GM19463 (cell line): ENCODE measurements around the gene CSNK2A1.

Source experiments
- ATAC-seq: cut with Tn5 transposase; IDR thresholded peaks from one replicate; pipeline ENCODE4 v1.9.1; 2021; ENCODE audit warnings: mild to moderate bottlenecking, moderate library complexity; ENCODE audit not compliant: unreplicated experiment

CSNK2A1 gene

DNA sequence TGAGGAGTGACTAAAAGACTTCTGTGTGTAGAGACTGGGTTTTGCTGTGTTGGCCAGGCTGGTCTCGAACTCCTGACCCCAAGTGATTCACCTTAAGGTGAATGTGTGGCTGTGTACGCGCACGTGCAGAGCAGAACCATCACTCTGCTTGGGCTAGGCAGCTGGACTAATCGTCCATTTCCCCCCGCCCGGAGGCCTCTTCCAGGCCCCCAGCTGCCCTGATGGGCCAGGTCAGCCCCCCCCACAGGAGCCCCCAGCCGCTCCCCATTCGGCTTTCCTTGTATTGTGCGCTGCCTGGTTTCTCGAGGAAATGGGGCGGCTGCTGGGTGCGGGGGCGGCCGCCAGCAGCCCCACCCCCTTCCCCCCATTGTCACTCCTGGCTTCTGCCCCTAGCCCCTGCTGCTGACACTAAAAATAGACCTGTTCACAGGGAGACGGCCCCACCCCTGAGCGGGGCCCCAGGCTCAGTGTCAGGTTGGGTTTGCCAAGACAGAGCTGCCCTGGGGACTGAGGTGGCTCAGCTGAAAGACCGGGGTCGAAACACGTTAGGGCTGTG, 24.6 kb upstream of the CSNK2A1 start:
- no peak for ATAC-seq

DNA sequence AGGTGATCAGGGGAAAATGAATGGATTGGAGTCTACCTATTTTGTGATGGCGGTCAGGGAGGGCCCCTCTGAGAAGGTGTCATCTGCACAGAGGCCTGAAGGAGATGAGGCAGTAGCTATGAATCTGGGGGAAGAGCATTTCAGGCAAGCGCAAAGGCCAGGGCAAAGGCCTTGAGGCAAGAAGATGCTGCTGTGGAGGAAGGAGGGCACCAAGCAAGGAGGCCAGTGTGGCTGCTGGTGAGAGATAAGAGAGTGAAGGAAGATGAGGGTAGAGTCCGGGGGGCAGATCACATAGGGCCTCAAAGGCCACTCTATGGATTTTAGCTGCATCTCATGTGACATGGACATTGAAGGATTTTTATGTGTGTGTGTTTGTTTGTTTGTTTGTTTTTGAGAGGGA, 20.6 kb upstream of the CSNK2A1 start:
- ATAC-seq = no peak

DNA sequence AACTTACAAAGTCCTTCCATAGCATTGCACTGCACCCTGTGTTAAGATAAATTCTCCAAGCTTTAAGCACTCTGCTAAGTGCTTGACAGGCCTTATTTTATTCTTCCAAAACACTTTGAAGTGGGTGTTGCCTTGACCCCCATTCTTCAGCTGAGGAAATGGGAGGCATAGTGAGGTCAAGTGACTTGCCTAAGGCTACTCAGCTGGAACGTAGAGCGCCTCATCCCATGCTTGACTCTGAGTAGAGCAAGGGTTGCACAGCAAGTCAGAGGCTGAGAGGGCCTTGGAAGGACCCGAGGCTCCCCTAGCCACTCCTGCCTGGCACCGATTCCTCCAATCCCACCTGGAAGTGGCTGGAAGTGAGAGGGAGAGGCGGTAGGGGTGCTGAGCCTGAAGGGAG, 19.6 kb upstream of the CSNK2A1 start:
- no peak for ATAC-seq

DNA sequence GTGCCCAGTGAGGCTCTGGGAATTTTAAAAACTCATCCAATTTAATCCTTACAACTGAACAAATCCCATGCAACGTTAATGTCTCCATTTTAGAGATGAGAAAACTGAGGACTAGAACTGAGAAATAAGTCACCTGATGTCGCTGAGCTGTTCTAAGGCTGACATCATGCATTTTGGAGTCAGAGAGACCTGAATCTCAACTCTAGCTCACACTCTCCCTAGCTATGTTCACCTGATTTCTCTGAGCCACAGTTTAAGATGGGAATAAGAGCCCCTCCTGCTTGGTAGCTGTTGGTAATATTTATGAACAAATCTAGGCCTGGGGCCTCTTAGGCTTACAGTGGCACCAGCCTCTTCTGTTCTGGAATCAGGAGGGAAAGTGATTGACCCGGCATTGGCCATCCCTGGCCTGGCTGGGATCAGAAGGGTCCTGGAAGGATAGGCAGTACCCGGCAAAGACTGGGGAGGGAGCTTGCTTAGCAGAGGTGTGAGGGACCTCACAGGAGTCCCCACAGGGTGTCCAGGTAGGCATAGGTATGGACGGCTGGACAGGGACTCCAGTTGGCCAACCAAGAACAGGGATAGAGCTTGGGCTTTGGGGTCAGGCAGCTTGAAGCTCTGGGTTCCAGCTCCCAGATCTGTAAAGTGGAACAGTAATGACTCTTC, 18.8 kb upstream of the CSNK2A1 start:
- no peak for ATAC-seq

DNA sequence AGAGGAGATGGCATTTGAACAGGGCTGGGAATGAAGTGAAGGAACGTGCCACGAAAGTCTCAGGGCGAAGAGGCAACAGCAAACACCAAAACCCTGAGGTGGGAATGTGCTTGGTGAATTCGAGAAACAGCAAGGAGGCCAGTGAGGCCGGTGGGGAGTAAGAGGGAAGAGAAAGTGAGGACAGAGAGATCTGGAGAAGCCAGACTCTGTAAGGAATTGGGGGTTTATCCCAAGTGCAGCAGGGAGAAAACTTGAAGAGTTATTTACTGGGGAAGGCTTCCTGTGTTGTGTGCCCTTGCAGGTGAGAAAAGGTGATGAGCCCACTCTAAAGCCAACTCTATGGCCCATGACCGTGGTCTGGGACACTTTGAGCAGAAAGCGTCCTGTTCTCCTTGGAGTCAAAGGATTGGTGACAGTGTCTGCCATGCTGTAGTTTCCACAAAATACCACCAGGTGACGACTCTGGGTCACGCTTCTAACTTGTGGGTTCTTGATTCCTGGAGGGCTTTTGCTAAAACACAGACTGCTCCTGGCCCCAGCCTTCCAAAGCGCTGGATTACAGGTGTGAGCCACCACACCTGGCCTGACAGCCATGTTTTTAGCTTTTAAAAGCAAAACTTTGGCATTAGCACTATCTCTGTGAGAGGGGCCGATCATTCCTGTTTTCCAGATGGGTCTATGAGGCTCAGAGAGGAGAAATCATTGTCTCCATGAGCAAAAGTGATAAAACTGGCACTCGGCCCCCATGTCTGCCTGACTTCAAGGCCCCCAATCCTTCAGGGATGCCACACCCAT, 18.0 kb upstream of the CSNK2A1 start:
- ATAC-seq = no peak

DNA sequence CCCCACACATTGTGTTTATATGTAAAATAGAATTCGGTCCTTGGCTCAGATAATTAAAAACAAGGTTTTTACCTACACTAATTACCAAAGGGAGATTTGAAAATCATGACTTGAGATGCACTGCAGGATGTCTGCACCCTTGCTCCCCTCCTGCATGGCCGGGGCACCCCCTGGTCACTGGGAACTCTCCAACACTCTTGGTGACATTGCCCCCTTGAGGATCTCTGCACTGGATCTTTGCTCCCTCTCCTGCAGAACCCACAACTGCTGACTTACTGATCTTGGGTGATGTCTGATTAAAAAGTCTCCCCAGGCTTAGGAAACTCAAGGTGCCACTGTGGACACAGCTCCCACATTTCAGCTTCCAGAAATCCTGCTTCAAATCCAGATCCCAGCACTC, 17.1 kb upstream of the CSNK2A1 start:
- ATAC-seq = no peak

DNA sequence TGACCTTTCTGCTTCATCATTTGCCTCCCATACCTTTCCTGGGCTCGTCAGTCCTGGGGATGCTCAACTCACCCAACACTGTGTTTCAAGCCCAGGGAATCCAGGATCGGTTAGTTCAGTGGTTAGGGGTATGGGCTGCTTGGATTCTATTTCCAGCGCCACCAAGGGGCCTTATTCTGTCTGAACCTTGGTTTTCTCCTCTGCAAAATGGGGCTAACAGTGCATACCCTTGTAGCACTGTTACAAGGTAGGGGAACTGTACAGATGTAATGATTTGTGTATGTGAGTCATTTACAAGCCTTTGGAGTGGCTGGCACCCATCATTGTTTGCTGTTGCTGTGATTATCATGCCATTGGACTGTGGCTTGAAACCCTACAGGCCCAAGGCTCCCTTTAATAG, 14.5 kb upstream of the CSNK2A1 start:
- ATAC-seq = no peak

DNA sequence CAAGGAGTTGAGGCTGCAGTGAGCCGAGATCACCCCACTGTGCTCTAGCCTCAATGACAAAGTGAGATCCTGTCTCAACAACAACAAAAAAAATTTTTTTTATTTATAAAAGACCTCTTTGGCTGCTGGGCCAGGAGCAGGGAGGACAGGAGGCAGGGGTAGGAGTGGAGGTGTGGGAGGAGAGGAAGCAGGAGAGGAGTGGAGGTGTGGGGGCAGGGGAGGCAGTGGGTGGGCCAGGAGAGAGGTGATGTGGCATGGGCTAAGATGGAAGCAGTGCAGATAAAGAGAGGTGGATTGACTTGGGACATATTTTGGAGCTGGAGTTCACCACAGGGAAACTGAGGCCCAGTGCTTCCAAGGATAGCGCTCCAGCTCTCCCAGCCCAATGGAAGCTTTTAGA, 13.4 kb upstream of the CSNK2A1 start:
- ATAC-seq = no peak

DNA sequence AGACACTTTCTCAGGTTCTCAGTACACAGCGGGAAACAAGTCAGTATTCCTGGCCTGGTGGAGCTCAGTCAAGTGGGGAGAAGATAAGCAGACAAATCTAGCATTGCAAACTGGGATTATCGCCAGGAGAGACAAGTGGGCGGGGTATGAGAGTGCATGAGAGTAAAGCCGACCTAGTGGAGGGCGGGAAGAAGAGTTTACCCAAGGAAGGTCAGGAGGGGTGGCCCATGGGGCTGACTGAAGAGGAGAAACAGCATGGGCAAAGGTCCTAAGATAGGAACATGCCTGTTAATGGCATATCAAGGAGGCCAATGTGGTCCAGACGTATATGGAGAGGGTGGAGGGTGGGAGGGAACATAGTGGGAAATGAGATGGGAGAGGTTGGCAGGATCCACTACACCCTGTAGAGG, 12.4 kb upstream of the CSNK2A1 start:
- ATAC-seq = no peak

DNA sequence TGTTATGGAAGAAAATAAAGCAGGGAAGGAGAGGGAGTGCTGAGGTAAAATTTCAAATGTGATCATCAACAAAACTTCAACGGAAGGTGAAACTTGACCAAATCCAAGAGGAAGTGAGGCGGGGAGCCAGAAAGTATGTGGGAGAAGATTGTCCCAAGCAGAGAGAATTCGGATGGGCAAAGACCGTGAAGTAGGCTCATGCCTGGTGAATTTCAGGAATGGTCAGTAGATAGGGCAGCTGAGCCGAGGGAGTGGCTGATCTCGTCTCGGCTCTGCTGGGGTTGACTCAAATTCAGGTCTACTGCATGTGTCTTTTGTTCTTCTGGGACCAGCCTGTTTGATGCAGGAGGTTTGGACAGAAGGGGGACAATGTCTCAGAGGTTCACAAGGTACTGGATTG, 7.0 kb upstream of the CSNK2A1 start:
- ATAC-seq = no peak

DNA sequence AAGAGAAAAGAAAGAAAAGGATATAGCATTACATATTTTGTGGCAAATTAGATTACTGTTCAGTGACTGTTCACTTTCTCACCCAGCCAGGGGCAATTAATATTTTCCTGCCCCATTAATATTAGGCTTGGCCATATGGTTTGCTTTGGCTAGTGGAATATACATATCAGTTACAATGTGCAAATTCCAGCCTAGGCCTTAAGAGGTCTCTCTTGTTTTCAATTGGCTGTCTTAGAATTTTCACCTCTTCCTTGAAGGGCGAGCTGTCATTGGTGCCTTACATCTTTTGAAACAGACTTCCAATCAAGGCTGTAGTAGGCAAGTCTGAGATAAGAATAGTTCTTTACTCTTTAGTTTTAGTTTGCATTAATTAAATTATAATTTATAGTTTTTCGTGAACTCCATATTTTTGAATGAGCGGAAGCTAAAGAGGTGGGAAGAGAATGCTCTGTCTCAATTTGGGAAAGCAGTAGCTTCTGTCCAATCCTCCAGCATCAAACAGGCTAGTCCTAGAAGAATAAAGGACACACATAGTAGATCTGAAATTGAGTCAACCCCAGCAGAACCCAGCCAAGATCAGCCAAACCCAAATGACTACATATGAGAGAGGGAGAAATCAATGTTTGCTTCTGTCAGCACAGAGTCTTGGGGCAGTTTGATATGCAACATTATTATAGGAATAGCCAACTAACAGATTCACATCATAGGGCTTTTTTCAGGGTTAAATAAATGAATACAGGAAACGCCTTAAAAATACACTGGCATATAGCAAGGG, 6.3 kb upstream of the CSNK2A1 start:
- no peak for ATAC-seq

DNA sequence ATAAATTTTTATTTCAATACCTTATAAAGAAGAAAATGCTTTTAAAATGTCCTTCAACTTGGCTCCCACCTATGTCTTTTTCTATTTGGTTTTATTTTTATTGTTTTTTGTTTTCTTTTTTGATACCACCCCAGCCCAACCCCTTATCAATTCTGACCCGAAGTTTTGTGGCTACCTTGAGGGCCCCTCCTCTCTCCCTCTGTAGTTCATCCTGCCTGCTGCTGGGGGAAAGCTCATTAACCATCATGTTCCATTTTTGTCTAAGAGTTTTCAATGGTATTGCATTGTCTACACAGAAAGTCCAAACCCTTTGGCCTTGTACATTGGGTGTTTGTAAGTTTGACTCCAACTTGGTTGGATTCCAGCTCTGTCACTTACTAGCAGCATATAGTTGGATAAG, 5.3 kb upstream of the CSNK2A1 start:
- ATAC-seq = no peak

DNA sequence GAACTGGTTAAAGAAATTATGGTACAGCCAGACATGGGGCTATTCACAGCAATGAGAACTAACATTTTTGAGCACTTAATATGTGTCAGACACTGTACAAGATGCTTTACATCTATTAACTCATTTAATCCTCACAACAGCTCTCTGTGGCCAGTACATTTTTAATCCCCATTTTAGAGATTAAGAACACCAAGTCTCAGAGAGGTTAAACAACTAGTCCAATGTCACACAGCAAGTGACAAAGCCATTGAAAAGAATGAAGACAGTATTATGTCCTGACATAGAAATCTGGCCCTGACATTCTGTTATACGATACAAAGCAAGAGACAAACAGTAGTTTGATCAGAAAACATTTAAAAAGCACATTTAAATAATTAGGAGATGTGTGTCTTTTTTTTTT, 3.8 kb upstream of the CSNK2A1 start:
- ATAC-seq = no peak

DNA sequence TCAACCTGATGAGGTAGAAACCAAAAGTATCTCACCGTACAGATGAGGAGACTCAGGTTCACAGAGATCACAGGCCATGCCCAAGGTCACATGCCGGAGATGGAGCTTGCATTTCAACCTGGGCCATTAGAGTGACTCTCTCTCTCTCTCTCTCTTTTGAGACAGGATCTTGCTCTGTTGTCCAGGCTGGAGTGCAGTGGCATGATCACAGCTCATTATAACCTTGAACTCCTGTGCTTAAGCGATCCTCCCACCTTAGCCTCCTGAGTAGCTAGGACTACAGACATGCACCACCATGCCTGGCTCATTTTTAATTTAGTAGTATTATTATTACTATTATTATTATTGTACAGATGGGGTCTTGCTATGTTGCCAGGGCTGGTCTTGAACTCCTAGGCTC, 2.8 kb upstream of the CSNK2A1 start:
- no peak for ATAC-seq

DNA sequence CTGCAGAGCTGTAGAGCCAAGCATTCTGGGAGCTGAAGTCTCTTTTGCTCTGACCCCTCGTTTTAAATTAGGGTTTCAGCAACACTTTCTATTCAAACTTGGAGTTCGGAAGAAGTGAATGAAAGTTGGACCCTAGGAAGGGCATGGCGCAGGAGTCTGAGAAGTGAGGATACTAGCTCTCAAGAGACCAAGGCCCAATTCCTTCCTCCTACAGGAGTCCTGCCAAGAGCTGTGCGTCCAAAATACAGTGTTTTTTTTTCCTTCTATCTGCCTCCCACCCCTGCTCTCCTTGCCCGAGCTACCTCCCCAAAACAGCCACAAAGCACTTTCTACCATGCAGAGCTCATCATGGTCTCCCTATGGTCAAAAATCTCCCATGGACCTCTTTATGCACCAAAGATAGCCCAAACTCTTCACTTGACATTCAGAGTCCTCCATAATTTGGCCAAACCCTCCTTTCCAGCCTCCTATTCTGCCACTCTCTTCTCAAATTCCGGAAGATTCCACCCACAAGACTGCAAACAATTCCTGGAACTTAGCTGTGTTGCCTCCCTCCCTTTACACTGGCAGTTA, 649 bp upstream of the CSNK2A1 start:
- no peak for ATAC-seq

DNA sequence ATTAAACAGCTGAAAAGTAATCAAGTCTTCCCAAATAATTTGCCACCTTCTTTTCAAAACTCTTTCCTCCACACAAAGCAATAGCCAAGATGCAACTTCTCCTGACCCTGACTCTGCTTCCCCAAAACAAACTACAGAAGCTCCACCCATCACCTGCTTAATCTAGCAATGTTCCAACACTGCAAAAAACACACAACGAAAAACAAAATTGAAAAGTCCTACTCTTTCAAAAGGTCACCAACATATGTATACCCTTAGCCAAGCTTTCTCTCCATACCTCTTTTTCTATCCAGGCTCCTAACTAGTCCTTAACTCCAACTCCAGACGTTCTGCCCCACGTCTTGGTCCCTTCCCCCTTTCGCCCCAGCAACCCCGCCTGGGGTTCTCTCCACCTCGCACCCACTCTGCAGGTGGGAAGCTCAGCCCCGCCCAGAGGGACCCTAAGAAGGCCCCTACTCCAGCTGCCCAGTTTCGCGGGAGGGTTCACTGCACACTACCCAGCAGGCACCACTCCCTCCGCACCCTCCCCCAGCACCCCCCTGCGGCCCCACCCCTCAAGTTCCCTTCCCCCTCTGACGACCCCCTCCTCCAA, 717 bp downstream of the CSNK2A1 start:
- ATAC-seq = peak; percentile 13

DNA sequence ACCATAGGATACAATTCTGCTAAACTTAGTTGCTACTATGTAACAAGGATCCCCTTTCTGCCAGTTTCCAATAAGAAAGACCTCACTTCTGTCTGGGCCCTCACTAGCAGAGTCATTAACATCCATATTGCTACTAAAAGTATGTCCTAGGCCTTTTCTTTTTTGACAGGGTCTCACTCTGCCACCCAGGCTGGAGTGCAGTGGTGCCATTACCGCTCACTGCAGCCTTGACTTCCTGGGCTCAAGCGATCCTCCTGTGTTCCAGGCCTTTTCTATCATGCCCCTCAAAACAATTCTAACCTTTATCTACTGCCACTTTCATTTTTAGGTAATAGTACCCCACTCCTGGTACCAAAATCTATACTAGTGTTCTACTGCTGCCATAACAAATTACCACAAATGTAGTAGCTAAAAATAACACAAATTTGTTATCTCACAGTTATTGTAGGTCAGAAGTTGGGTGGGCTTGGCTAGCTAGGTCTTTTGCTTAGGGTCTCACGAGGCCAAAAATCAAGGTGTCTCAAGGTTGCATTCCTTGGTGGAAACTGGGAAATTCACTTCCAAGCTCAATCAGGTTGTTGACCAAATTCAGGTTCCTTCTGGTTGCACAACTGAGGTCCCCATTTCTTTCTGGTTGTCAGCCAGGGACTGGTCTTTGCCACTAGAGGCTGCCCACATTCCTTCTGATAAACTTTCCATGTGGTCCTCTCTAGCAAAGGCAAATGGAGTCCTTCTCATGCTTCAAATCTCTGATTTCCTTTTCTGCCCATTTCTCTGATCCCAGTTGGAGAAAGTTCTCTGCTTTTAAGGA, 3.0 kb downstream of the CSNK2A1 start:
- ATAC-seq = no peak

DNA sequence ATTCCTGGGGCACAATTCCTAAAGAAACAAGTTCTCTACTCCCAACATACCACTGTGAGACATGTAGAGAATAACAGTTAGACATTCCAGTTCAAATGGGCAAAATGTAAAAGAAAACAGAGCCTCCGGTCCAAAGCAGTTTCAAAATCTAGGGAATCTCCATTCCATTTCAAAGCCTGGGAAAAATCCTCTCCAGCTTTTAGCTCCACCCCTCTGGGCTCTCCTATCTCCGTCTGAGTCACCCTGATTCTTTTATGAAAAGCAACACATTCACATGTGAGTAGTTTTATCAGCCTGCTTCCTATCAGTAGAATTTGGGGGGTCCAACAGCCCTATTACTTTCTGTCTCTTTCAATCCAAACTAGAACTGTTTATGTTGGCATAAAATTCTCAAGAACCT, 3.7 kb downstream of the CSNK2A1 start:
- ATAC-seq = no peak

DNA sequence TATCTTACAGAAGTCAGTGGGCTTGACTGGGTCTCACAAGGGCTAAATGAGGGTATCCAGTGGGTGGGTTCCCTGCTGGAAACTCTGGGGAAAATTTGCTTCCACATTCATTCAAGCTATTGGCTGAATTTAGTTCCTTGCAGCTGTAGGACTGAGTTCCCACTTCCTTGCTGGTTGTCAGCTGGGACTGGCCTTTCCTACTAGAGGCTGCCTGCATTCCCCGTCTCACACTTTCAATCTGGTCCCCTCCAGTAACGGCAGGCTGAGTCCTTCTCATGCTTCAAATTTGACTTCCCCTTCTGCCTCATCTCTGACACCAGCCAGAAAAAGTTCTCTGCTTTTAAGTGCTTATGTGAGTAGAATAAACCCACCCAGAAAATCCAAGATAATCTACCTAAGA, 4.4 kb downstream of the CSNK2A1 start:
- ATAC-seq = no peak

DNA sequence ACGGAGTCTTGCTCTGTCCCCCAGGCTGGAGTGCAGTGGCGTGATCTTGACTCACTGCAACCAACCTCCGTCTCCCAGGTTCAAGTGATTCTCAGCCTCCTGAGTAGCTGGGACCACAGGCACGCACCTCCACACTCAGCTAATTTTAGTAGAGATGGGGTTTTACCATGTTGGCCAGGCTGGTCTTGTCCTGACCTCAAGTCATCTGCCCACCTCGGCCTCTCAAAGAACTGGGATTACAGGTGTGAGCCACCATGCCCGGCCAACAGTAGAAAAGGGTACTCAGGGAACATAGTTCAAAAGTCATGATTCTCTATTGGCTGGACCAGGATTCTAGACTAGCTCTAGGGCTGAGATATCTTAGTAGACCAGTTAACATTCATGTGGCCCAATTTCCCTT, 5.6 kb downstream of the CSNK2A1 start:
- ATAC-seq = no peak
